NCI-H2107 (cell line): Measurements from ENCODE around the gene ZC2HC1C.
"Not testable (repeated sequence)": the region's sequence is repeated elsewhere in the genome, so short reads cannot be mapped to it uniquely, and the experiment has no call there.

Experiments
- DNase-seq: peaks from one replicate; lab custom pipeline; 2025; lab: John Stamatoyannopoulos, UW

ZC2HC1C gene

GRCh38 chr14:75094896-75095295, 25.5 kb downstream of the ZC2HC1C start:
- no peak for DNase-seq

- no peak for DNase-seq
Observed at GRCh38 chr14:75095690-75096089, 26.2 kb downstream of the ZC2HC1C start.

- no peak for DNase-seq
Observed at GRCh38 chr14:75096959-75097358, 27.5 kb downstream of the ZC2HC1C start.

- DNase-seq, result no peak
Observed at GRCh38 chr14:75098212-75098611, 28.8 kb downstream of the ZC2HC1C start.

GRCh38 chr14:75098682-75099081, 29.2 kb downstream of the ZC2HC1C start:
- no peak for DNase-seq

- no peak for DNase-seq
Observed at GRCh38 chr14:75101491-75101890, 32.0 kb downstream of the ZC2HC1C start.

GRCh38 chr14:75107186-75107585, 37.7 kb downstream of the ZC2HC1C start:
- no peak for DNase-seq

GRCh38 chr14:75109877-75110276, 40.4 kb downstream of the ZC2HC1C start:
- no peak for DNase-seq

GRCh38 chr14:75113932-75114539, 44.6 kb downstream of the ZC2HC1C start:
- no peak for DNase-seq

- DNase-seq, result no peak
Observed at GRCh38 chr14:75119056-75119455, 49.6 kb downstream of the ZC2HC1C start.

- DNase-seq, result no peak
Observed at GRCh38 chr14:75120541-75121291, 51.3 kb downstream of the ZC2HC1C start.

GRCh38 chr14:75121552-75121951, 52.1 kb downstream of the ZC2HC1C start:
- DNase-seq, result no peak

- no peak for DNase-seq
Observed at GRCh38 chr14:75123991-75124390, 54.5 kb downstream of the ZC2HC1C start.

- no peak for DNase-seq
Observed at GRCh38 chr14:75125617-75126016, 56.2 kb downstream of the ZC2HC1C start.

- no peak for DNase-seq
Observed at GRCh38 chr14:75126121-75126544, 56.7 kb downstream of the ZC2HC1C start.

- DNase-seq, result peak; percentile 86
Observed at GRCh38 chr14:75126679-75127473, 57.4 kb downstream of the ZC2HC1C start, which contains the start of gene NEK9. NEK9 (minus strand) TSS chr14:75127048; CDS start chr14:75126921, 127 bp downstream.

GRCh38 chr14:75127474-75127820, 58.0 kb downstream of the ZC2HC1C start:
- DNase-seq, result not testable (repeated sequence)

GRCh38 chr14:75127903-75128595, 58.6 kb downstream of the ZC2HC1C start:
- DNase-seq, result no peak

GRCh38 chr14:75128596-75128990, 59.2 kb downstream of the ZC2HC1C start:
- peak; percentile 21 for DNase-seq
